T47D (cell line): Measurements from ENCODE around the gene CTIF.

Source experiments
- DNase-seq, 2 experiments: peaks; one replicate each; pipeline versions ENCODE4 v3.0.0 to v3.0.0-alpha.2; 2011 to 2012; ENCODE audit warnings: low read depth in 1 of 2, low spot score in 1 of 2
- JUND ChIP-seq: IDR thresholded peaks from 2 replicates; pipeline ENCODE4 v1.6.1; 2012; ENCODE audit warnings: low read depth
- in situ Hi-C: cut with HindIII; loops from 2 replicates; pipeline ENCODE4 v1.10.0; 2016; ENCODE audit warnings: low sequenced_read_pairs, low pct_unique_long_range_greater_than_20kb

The CTIF gene

GRCh38 chr18:48563027-48563426 is 24.2 kb downstream of the CTIF start:
- no peak for DNase-seq
- in situ Hi-C loops, result no loop called here
- no peak for TF ChIP-seq JUND

DNA sequence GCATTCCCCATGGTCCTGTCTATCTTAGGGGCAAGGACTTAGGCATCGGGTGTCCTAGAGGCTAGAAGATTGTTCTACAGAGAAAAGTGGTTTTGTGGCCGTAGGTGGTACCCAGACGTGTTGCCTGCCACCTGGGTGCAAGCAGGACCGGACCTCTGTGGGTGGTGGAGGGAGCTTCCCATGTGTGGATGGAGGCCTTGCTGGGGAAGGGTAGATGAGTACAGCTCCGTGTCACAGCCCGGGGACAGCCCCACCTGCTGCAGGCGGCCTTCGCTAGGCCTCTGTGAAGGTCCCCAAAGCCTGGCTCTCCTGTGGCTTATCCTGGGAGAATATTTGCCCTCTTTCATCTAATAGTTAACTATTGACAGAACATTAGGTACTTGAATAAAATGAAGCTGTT is 25.3 kb downstream of the CTIF start:
- no peak for DNase-seq
- in situ Hi-C loops, result no loop called here
- TF ChIP-seq JUND, result no peak

GRCh38 chr18:48565105-48565504 is 26.3 kb downstream of the CTIF start:
- in situ Hi-C loops, result no loop called here
- no peak for TF ChIP-seq JUND
- DNase-seq, result no peak

- in situ Hi-C loops, result no loop called here
- no peak for DNase-seq
These were observed 27.8 kb downstream of the CTIF start for GRCh38 chr18:48566589-48566988.

GRCh38 chr18:48567388-48567787 is 28.6 kb downstream of the CTIF start:
- in situ Hi-C loops, result no loop called here

More at GRCh38 chr18:48566589-48566988, 27.8 kb downstream of the CTIF start:
- no peak for TF ChIP-seq JUND

GRCh38 chr18:48569139-48569914 is 30.5 kb downstream of the CTIF start:
- no peak for TF ChIP-seq JUND
- in situ Hi-C loops, result no loop called here
- no peak for DNase-seq

More at GRCh38 chr18:48567388-48567787, 28.6 kb downstream of the CTIF start:
- DNase-seq, result no peak
- TF ChIP-seq JUND, result no peak

- in situ Hi-C loops, result no loop called here
- TF ChIP-seq JUND, result no peak
- DNase-seq, result no peak
These were observed 31.1 kb downstream of the CTIF start for GRCh38 chr18:48569915-48570264.

DNA sequence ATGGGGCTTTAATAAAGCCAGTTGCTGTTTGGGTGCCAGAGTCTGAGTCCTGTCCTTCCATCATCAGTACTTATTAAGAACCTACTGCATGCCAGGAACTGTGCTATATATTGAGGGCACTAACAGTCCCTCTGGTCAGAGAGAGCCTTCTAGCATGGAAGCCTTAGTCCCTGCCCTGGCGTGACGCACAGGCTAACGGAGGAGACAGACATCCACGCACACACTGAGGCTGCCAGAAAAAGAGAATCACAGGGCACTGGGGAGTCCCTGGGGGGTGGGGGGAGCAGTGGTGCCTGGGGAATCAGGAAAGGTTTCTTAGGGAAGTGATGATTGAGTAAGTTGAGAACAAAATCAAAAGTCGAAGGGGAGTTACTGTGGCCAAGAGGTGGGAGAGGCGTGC is 31.5 kb downstream of the CTIF start:
- DNase-seq, result no peak
- in situ Hi-C loops, result no loop called here
- TF ChIP-seq JUND, result no peak

- no peak for TF ChIP-seq JUND
- in situ Hi-C loops, result no loop called here
- no peak for DNase-seq
These were observed 33.0 kb downstream of the CTIF start for GRCh38 chr18:48571639-48572384.

DNA sequence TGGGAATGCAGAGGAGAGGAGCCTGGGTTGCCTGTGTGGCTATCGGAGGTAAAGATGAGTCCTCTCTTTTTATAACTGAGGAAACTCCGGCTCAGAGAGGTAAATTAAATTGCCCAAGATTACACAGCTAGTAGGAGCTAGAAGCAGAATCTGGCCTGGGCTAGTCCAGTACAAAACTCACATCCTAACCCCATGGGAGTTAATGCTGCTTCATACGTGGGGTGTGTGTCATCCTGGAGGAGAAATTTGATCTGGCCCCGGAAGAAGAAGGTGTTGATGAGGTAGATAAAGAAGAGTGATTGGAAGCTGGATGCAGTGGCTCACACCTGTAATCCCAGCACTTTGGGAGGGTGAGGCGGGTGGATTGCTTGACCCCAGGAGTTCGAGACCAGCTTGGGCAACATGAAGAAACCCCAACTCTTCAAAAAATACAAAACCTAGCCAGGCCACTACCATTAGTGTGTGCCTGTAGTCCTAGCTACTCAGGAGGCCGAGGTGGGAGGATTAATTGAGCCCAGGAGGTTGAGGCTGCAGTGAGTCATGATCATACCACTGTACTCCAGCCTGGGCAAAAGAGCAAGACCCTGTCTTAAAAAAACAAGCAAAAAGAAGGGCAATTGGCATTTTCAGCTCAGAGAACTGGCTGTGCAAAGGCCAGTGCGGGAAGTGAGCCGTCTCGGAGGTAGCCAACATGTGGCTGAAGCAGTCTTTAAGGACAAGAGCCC is 33.7 kb downstream of the CTIF start:
- DNase-seq, result no peak

DNA sequence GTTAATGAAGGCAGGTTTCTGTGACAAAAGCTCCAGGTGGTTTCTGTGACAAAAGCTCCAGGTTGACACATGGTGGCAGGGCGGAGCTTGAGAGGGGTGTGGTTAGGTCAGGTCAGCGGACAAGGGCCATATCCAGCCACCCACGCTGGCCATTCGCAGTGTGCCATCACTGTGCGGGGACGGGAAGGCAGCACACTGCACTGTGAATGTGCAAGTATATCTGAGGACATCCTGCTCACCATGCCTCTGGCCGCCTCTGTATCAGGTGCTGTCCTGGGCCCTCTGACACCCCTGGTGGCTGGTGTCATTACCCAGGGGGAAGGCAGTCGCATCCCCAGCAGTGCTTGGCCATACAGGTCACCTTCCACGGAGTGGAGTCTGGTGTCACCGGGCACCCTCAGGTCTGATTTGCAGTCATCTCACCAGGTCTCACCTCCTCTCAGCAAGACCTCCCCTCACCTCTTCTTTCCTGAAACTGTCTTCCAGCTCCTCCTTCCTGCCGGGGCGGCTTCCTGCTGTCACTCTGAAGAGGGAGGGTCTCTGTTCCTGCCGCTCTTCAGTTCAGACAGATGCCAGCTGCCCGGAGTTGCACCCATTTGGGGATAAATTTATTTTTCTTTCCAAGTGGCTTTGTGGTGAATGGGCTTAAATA is 34.9 kb downstream of the CTIF start:
- DNase-seq, result no peak
- no peak for TF ChIP-seq JUND
- in situ Hi-C loops, result no loop called here

More for the DNA sequence above, 33.7 kb downstream of the CTIF start:
- no peak for TF ChIP-seq JUND
- in situ Hi-C loops, result no loop called here

- no peak for TF ChIP-seq JUND
- no peak for DNase-seq
- in situ Hi-C loops, result no loop called here
These were observed 36.0 kb downstream of the CTIF start for GRCh38 chr18:48574667-48575300.
